Activated naive CD8-positive, alpha-beta T cell treated with anti-CD3 and anti-CD28 coated beads, Interleukin-2, amount 50 U/mL, for 16 hours (primary cell): ENCODE data around the gene ADAM10.

ENCODE experiments used
- DNase-seq: peaks from one replicate; pipeline ENCODE4 v3.0.0-alpha.2; 2020; ENCODE audit warnings: low read depth, low spot score

The ADAM10 gene

GRCh38 chr15:58552505-58553364 is 196.8 kb downstream of the ADAM10 start:
- no peak for DNase-seq

- no peak for DNase-seq
Observed at GRCh38 chr15:58551764-58552504, 197.6 kb downstream of the ADAM10 start.

GRCh38 chr15:58551084-58551763 is 198.3 kb downstream of the ADAM10 start:
- DNase-seq, result no peak

DNA sequence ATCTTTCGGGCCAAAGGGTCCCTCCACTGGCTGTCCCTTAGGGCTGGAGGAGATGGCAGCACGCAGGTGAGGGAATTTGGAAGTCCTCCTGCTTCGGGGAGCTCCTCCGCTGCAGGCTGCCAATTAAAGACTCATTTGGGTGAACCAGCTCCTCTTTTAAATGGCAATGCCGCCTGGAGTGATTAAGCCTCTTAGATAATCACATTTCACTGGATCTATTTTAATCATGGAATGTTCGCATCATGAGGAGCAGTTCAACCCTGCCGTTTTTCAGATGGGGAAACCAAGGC is 199.8 kb downstream of the ADAM10 start:
- no peak for DNase-seq

- no peak for DNase-seq
Observed at GRCh38 chr15:58549013-58549784, 200.3 kb downstream of the ADAM10 start.

DNA sequence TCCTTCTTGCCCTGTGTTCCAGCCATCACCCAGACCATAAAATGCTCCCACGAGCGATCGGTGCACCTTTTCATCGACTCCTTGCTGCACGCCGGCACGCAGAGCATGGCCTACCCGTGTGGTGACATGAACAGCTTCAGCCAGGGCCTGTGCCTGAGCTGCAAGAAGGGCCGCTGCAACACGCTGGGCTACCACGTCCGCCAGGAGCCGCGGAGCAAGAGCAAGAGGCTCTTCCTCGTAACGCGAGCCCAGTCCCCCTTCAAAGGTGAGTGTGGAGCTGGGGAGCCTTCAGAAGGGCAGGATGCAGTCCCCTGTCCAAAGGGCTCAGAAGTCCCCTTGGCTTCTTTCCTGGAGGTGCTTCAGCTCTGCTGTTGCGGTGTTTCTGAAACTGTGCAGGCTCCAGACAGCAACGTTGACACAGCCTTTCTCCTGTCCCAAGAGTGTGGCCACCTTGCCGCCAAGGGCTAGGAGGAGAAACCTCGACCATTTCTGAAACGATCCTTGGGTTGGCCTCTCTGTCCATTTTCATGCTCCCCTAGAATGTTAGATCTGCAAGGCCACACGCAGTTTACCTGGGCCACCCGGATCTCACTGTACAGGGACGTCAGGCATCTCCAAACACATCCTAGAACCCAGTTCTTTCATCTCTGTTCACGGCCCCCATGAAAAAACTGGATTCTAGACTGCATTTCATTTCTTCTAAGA is 201.0 kb downstream of the ADAM10 start:
- DNase-seq, result no peak

- no peak for DNase-seq
Observed at GRCh38 chr15:58547628-58548307, 201.7 kb downstream of the ADAM10 start.

DNA sequence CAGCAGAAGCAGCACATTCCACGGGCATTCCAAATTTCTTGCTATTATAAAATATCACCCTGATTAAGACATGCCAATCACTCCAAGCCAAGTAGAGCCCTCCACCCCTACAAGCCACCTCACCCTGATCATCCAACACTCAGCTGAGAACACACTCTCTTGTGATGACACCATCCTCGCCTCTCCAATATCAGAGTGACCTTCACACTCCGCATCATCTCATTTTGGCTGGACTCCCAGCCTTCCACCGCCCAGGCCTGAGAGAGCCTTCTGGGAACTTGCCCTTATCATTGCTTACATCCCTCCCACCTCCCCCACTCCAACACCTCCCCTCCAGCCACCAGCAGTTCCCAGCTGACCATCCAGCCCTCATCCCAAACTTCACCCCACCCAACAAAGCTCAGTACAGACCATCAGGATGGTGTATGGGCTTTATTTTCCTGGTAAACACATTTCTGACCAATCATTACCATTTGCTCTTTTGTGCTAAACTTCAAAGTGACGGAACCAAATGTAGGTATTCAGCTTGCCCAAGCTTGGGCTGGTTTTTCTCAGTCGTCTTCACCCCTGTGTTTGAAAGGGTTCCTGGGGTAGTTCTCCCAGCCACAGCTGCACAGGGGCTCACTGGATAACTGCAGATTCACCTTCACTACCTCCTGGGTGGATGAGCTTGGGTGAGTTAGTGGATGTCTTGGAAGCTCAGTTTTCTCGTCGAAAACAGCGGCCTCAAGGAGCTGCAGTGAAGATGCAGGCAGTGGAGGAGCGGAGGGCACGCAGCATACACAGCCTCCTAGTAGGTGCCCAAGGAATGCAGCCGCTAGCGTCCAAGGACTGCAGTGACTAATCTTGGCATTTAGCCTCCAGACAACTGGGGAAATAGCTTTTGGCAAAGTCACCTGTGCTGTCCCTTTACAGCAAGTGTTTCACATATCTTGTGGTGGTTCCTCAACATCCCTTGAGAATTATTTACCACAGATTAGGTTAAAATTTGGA is 202.6 kb downstream of the ADAM10 start:
- no peak for DNase-seq

GRCh38 chr15:58546066-58546591 is 203.4 kb downstream of the ADAM10 start:
- no peak for DNase-seq

GRCh38 chr15:58545307-58546065 is 204.0 kb downstream of the ADAM10 start:
- no peak for DNase-seq

- no peak for DNase-seq
Observed at GRCh38 chr15:58544756-58545155, 204.8 kb downstream of the ADAM10 start.

DNA sequence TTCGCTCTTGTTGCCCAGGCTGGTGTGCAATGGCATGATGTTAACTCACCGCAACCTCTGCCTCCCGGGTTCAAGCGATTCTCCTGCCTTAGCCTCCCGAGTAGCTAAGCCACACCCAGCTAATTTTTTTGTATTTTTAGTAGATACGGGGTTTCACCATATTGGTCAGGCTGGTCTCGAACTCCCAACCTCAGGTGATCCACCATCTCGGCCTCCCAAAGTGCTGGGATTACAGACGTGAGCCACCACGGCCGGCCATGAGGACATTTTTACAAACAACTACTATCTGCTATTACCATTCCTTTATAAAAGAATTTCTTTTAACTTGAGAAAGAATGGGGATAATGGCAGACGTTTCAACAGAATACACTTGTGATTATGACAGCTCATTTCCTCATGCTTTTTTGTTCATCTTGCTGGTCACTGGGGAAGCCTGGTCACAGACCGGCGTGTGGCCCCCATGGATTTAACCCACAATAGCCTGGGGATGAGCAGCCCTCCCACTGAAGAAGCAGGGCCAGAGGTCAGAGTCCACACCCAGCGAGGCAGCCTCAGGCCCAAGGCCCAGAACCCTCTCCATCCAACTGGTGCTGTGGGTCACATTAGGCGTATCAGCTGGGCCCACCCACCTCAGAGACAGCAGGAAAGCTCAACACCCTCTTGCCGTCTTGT is 205.7 kb downstream of the ADAM10 start:
- no peak for DNase-seq

- DNase-seq, result no peak
Observed at GRCh38 chr15:58541410-58542087, 208.0 kb downstream of the ADAM10 start.

DNA sequence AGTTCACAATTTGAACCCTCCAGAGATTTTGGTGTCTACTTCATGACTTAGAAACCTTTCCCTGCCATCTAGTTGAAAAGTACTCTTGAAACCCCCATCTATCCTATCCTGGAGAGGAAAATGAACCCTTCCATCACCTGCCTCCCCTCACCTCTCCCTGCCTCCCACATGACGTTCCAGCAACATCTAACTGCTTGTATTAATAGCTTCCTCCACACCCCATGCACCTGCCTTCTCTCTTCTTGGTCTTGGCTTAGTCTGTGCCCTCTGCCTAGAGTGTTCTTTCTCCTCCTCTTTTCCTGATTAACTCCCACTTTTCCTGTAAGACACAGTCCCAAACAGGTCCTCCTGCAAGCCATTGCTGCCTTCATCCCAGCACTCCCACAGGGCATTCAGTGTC is 210.0 kb downstream of the ADAM10 start:
- no peak for DNase-seq

- DNase-seq, result no peak
Observed at GRCh38 chr15:58538901-58539300, 210.6 kb downstream of the ADAM10 start.
